ENCODE data around the gene CASQ2.
A peak's percentile ranks its signal among the peaks of the same experiment; 100 is the strongest.

The CASQ2 gene

GRCh38 chr1:115685029-115685705 lies 83.3 kb downstream of the CASQ2 start:
- H3K27ac ChIP-seq, result no peak overlapping the region
- no peak for TF ChIP-seq CTCF (IDR thresholded peaks at IDR 0.05)
- DNase-seq (ENCODE audit: low spot score), result no peak
- no peak overlapping the region for H3K4me3 ChIP-seq

GRCh38 chr1:115682792-115683191 lies 85.7 kb downstream of the CASQ2 start:
- no peak for TF ChIP-seq CTCF (IDR thresholded peaks at IDR 0.05)
- no peak for DNase-seq (ENCODE audit: low spot score)
- H3K4me3 ChIP-seq, result no peak overlapping the region
- no peak overlapping the region for H3K27ac ChIP-seq

- TF ChIP-seq CTCF (IDR thresholded peaks at IDR 0.05), result no peak
- H3K4me3 ChIP-seq, result no peak overlapping the region
- no peak for DNase-seq (ENCODE audit: low spot score)
- H3K27ac ChIP-seq, result peak overlapping the region in 1 of 2 donors; percentile 80
These were observed 87.8 kb downstream of the CASQ2 start for GRCh38 chr1:115680730-115681111.

- peak; percentile 78 for DNase-seq (ENCODE audit: low spot score)
- Histone ChIP-seq H3K4me3 (peak overlapping the region; percentile 46), H3K27ac (peak overlapping the region; percentile 31 to 80)
- TF ChIP-seq CTCF (IDR thresholded peaks at IDR 0.05), result no peak
These were observed 89.3 kb downstream of the CASQ2 start for GRCh38 chr1:115679141-115679611.

GRCh38 chr1:115678141-115678540 lies 90.4 kb downstream of the CASQ2 start:
- no peak for TF ChIP-seq CTCF (IDR thresholded peaks at IDR 0.05)
- no peak for DNase-seq (ENCODE audit: low spot score)
- H3K4me3 ChIP-seq, result no peak overlapping the region
- H3K27ac ChIP-seq, result peak overlapping the region; percentile 31 to 80

- H3K27ac ChIP-seq, result no peak overlapping the region
- H3K4me3 ChIP-seq, result no peak overlapping the region
- no peak for TF ChIP-seq CTCF (IDR thresholded peaks at IDR 0.05)
- DNase-seq (ENCODE audit: low spot score), result no peak
These were observed 90.9 kb downstream of the CASQ2 start for GRCh38 chr1:115677565-115677964.

GRCh38 chr1:115677182-115677555 lies 91.3 kb downstream of the CASQ2 start:
- Histone ChIP-seq H3K4me3 (no peak overlapping the region), H3K27ac (no peak overlapping the region)
- no peak for TF ChIP-seq CTCF (IDR thresholded peaks at IDR 0.05)
- no peak for DNase-seq (ENCODE audit: low spot score)

Data from coronary artery (tissue), 2 donors.